NCI-H2196 treated with DMSO at 0.1 percent for 48 hours (cell line): ENCODE results near the gene SIRT5.

Experiments used
- DNase-seq: peaks from one replicate; lab custom pipeline; 2025; ENCODE audit not compliant: unreplicated experiment; lab: John Stamatoyannopoulos, UW

Gene SIRT5

DNA sequence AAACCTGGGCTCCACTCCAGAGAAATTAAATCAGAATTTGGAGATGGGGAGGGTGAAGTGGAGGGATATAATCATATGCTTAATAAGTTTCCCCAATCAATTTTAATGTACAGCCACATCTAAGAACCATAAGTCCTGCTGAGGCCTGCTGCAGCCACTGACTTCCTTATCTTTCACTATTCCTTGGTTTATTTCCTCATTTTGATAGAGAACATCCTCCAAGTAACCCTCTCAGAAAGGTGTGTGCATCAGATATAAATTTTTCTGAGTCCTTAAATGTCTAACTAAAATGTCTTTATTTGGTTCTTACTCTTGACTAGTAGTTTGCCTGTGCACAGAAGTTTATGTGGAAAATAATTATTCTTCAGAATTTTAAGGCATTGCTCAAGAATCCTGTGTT lies 23.7 kb upstream of the SIRT5 start:
- DNase-seq, result no peak

DNA sequence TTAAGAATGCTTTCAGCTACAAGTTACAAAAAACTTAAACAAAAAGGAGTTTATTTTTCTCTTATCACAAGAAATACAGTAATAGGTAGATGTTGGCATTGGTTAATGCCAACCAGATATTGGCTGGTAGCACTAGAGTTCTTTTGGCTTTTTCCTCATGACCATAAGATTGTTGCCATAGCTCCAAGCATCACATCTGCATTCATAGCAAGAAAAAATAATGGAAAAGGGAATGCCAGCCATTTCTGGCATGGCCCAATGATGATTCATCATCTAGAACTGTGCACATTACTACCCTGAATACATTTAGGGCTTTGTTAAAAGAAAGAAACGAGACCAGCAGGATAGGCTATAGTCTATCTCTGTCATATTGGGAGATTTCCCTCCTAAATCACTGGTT lies 20.8 kb upstream of the SIRT5 start:
- DNase-seq, result no peak

DNA sequence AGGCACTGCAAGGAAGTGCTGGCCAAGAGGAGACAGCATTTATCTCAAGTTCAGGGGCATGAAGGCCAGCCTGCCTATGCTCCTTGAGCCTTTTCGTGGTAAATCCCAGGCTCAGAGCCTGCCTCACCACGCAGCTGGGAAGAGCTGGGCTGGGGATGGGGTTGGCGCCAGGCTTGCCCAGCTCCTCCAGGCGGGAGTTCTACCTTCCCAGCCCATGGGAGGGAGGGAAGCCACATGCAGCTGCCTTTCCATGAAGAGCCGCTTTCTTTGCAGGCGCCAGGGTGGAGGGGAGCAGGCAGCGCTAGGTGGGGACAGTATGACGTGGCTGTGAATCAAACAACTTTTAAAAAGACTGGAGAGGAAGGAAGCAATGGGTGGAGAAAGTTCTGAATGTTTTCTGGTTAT lies 19.5 kb upstream of the SIRT5 start:
- no peak for DNase-seq

DNA sequence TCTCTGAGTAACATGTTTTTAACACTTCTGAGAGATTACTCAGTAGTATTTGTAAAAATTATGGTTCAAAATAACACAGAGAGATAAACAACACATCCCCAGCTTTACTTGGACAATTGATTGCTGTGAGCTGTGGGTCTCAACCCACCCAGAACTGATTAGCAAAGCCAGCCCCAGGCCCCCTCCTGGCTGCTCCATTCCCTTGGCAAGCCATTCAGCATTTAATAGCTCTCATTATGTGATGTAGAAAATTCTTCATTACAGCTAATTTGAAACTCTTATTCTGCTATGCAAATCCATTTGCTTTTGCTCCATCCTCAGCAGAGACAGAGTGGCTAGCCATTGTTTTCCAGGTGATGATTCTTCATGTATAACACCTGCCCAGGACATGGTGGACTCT lies 16.6 kb upstream of the SIRT5 start:
- DNase-seq, result no peak

DNA sequence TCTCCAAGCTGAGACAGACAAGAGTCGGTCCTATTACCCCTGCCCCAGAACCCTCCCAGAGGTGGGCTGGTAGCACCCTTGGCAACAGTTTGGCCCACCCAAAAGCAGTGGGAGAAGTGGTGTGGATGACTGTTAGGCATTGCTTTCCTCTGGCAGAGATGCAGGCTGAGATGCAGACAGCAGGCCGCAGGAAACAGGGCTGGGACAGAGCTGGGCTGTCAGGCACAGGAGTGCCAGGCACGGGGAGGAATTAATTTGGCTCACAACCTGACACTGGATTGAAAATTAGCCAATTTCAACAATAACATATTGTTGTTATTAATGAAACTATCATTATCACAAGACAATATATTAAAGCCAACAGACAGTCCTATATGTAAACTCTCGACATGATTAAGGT lies 15.7 kb upstream of the SIRT5 start:
- no peak for DNase-seq

DNA sequence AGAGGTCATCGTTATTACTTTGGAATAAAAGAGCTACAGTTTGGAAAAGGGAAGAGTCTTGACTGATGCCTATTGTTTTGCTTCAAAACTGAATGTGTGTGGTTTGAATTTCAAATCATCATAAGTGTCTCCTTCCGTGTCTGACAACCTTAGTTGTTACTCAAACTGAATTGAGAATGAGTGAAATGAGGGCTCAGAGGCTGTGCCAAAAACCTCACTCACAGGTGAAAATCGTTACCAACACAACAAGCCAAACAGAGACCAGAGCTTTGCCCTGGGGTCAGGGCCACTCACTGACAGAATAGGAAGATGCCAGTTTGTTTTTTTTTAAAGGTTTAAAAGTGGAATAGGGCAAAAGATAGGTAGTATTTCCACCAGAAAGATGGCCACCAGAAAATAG lies 15.2 kb upstream of the SIRT5 start:
- peak; percentile 44 for DNase-seq

DNA sequence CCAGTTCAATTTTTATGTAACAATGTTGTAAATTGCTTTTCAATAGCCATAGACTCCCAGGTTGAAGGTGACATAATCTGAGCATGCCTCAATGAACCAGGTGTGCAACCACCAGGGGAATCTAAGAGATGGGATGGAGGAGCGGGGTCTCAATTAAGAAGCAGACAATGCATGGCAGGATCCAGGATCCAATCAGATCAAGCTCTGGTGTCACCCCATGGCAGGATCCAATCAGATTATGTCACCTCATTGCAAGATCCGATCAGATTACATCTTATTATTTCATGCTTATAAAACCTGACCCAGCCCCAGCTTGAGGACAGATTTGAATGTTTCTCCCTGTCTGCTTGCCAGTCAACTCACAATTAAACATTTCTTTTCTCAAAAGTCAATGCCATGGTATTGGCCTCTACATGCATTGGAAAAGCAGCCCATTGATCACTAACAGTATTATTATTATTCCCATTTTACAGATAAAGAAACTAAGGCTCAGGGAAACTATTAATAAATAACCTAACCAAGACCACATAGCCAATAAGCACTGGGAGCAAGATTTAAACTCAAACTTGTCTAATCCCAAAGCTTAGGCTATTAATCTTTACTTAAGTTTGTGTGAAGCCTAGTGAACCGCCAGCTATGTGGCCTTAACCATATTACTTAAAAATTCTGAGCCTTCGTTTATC lies 14.3 kb upstream of the SIRT5 start:
- no peak for DNase-seq

DNA sequence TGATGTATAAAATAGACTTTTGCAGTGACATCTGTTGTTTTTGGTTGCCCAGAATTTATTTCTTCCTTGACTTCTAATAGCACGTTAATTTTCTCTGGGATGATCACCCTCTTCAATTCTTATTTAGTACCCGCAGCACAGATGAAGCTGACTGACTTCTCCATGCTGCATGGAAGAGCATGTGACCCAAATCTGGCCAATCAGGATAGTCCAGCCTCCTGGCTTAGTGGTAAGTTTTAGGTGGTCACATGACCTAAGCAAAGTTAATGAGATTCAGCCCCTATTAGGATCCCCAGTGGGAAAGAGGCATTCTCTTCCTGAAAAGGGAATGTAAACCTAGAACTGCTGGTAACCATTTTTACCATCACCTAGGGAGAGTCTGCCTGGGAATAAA lies 13.8 kb upstream of the SIRT5 start:
- DNase-seq, result no peak

DNA sequence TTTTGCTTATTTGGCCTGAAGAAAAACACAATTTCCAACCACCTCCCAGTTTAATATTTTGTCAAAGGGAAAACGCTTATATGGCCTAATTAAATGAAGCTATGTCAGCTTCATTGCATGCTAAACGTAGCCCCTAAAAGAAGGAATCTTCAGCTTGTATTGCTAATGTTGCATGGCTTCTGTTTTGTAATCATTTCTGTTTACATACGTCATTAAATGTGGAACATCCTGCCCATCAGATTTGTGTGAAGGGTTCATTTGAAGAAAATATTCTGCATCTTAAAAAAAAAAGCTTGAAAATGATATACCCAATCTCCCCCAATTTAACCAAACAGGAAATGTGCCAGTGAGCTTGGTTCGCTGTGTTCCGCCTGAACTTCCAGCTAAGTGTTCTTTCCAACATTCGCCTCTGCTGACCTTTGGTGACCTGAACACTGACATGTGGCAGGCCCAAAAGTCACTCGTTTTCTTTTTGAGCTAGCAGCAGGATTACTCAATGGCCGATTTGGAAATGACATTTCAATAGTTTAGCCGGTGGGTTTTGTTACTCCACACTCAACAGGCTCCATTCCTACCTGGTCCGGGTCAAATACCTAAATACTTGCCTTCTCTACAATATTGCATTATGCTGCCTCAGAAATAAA lies 12.7 kb upstream of the SIRT5 start:
- no peak for DNase-seq

DNA sequence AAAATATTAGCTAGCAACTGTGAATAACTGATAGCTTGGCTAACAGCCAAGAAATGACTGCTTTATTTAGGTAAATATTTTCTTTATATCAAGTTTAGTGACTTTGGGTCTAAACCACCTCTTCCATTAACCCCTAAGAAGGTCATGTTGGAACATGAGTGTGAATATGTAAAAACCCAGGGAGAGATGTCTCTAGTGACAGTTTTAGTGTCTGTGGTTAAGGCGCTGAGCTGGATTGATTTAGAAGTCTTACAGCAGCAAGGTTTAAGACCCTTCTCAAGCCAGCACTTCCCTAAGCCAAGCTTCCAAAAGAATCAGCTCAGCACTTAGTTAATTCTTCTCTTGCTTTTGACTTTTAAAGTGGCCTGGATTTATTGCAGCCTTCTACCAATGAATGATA lies 11.4 kb upstream of the SIRT5 start:
- DNase-seq, result no peak

DNA sequence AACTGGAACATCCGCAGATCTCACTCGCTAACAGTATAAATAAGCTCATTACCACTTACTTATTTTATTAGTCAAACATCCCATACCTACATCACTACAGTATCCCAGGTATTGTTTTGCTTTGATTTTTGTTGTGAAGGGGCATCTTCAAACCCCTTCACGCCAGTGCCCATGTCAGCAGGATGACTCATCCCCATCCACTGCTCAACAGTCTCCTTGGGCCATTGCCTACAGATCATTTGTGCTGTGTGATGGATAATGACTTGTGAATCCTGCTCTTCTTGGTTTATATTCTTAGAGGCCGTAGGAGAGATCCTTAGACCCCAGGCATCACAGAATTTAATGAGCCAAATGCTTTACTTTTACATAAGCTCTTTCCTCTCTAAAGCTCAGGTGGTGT lies 8.5 kb upstream of the SIRT5 start:
- no peak for DNase-seq

DNA sequence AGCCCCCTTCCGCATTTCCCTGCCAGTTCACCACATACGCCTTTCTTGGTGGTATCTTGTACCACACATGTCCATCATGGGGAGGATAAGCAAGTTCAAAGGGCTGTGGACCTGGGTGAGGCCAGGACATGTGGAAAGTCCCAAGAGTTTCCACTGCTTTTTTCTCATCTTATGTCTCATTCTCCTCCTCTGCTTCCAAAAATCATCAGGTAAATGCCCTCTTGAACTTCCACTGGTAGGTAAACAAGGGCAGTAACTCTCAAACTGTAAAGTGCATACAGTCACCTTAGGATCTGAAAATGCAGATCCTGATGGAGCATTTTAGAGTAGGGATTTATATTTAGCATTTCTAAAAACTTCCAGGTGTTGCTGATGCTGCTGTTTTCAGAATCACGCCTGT lies 7.9 kb upstream of the SIRT5 start:
- DNase-seq, result no peak

DNA sequence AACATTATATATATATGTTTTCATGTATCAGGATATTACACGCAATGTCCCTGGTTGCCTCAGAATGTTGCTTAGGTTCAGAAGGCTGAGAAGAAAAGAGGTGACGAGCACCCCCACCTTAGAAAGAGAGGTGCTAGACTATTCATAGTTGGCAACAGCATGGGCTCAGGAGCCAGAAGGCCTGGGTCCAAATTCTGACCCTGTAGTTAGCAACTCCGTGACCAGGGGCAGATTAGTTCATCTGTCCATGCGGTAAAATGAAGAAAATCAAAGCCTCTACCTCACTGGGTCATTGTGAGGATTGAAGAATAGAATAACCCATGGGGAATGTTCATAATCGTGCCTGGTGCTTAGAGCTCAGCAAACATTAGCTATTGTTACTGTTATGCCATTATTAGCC lies 5.4 kb upstream of the SIRT5 start:
- DNase-seq, result no peak

DNA sequence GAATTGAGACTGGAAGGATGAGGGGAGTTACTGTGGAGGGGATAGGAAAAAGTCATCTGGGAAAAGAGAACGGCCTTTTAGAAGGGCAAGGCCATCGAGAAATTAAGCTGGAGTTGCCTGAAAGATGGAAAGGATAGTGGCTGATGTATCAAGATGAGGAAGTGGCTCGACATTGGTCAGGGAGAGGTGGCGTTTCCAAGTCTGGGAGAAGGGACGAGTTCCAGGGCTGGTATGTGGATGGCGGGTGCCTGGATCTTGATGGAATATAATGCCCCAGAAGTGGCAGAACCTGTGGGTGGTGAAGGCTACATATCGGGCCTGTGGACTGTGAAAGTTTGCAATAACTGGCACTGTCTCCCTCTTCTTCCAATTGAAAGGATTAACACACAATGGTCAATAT lies 2.2 kb upstream of the SIRT5 start:
- no peak for DNase-seq

DNA sequence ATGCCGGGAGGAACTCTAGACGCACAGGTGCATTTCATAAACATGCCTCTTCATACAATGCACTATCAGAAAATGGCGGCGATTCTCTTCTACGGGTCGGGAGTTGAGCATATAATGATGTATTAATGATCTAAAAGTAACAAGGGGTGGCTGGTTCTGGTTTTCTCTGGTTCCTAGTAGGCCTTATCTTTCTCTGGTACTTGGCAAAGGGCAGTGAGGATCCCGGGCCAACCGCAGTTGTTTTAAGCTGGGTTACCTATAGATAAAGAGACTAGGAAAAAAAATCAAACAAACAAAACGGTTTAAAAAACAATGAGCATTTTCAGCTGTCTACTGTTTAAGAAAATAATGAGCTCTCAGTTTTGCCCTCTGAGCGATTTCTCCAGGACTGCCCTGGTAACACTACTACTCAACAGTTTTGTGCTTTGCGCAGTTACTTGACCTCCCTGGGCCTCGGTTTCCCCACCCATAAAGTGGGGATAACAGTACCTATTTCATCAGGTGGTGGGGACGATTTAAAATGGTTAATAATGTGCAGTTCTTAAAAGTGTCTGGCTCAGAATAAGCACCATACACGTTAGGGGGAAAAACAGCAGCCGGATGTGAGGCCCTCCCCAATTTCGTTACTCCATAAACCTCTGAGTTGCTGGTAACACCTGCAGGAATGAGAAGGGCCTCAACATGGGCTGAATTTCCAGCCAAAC lies 1.3 kb upstream of the SIRT5 start:
- no peak for DNase-seq

DNA sequence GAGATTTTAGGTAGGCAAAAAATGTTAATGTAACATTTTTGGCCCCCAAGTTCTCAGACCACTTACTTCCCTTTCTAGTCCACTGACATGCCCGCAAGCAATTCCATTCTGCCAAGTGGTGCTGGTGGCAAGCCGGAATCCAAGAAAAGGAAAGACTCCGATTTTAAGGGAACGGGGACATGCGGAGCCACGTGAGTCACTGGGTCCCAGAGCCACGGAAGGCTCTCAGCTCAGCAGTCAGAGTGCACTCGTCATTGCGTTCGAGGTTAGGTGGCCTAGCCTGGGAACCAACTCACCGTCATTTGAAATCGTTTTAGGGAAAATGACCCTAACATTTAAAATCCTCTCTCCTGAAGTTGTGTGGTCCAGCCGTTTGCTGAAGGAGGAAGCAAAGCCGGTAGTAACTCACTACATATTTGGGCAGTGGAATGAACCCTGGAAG lies 711 bp upstream of the SIRT5 start:
- no peak for DNase-seq

DNA sequence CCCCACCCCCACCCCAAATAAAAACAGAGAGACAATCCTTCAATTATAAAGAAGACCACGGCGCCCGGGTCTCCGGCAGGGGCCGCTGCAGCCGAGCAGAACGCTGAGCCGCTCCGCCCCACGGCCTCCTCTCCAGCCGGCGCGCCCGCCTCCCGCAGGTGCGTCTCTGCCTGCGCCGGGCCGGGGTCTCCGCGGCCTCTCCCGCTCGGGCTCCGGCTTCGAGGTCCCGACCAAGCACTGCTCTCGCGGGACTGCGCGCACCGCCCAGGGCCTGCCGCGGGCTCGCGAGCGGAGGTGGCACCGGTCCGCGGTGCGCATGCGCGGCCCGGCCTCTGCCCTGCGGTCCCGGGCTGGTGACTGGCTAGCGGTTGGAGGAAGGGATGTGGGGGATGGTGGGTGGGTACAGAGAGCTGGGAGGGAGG lies 241 bp upstream of the SIRT5 start:
- DNase-seq, result peak; percentile 84

DNA sequence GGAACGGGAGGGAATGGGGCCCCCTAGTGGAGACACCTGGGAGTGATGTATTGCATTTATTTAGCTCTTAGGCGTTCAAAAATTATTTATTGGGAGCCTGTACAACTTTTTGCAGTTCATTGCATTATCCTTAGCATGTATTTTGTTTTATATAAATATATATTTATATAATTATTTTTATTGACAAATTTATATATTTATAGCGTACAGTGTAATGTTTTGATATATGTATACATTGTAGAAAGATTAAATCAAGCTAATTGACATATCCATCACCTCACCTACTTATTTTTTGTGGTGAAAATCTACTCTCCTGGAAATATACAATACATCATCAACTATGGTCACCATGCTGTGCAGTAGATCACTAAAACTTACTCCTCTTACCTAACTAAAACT lies 975 bp downstream of the SIRT5 start:
- DNase-seq, result no peak

DNA sequence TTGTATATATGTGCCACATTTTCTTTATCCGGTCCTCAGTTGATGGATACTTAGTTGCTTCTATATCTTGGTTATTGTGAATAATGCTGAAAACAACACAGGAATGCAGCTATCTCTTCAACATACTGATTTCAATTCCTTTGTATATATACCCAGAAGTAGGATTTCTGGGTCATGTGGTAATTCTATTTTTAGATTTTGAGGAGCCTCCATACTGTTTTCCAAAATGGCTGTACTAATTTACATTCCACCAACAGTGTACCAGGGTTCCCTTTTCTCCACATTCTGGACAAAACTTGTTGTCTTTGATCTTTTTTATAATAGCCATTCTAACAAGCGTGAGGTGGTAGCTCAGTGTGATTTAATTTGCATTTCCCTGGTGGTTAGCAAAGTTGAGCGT lies 1.6 kb downstream of the SIRT5 start:
- no peak for DNase-seq

DNA sequence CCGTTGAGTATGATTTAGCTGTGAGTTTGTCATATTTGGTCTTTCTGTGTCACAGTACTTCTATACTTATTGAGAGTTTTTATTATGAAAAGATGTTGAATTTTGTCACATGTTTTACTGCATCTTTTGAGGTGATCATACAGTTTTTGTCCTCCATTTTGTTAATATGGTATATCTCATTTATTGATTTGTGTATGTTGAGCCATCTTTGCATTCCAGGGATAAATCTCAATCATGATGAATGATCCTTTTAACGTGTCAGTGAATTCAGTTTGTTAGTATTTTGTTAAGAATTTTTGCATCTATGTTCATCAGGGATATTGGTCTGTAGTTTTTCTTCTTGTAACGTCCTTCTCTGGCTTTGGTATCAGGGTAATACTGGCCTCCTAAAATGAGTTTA lies 3.5 kb downstream of the SIRT5 start:
- no peak for DNase-seq

DNA sequence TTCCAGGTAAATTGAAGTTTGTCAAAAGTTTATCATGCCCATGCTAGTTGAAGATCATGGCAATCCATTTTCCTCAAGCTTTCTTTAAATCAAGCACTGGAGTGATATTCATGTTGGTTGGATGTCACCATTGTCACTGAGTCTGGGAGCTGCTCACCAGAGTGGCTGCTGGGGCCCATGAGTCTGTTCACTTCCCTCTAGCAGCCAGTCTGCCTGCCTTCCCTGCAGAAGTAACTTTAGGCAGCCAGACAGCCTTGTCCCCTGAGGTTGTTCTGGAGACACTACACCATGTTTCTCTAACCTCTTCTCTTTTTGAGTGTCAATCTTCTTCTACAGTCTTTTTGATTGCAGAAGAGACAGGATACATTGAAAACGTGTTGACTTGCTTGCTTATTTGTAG lies 5.5 kb downstream of the SIRT5 start:
- DNase-seq, result no peak

DNA sequence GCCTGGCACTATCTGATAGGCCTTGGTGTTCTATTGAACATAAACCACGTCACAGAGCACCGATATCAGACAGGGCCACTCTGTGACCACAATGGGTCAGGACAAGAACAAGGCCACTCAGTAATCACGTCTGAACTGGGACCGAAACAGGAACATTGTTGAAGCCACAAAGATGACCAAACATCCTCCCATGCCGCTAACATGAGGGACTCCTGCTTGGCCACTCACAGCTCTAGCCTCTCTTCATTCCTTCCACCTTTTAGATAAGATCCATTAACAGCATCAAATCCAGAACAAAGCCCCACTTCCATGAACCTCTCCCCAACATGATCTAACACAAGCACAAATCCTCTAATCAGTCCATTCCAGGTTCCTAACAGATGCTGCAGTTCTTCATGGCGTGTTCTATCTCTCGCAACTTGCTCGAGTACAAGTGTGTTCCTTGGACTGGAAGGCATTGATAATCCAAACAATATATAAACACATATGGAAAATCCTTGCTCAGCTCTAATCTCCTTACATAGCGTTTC lies 7.4 kb downstream of the SIRT5 start:
- no peak for DNase-seq
